ENCODE data around the gene FAM53A. TPM values are rescaled to one million over a fixed set of nuclear protein-coding genes. Genes with fewer than 3 reads are reported as not detected.

FAM53A gene
- total and polyA plus RNA-seq, 2 of the 13 experiments (the other 11 are each of a cell fraction or from before 2014, with no cell fraction given): 0.48 to 1.1 TPM

GRCh38 chr4:1712216-1713002 lies 28.3 kb upstream of the FAM53A start, which contains the start of gene SLBP (continued):
- TF ChIP-seq, protein P1, sequence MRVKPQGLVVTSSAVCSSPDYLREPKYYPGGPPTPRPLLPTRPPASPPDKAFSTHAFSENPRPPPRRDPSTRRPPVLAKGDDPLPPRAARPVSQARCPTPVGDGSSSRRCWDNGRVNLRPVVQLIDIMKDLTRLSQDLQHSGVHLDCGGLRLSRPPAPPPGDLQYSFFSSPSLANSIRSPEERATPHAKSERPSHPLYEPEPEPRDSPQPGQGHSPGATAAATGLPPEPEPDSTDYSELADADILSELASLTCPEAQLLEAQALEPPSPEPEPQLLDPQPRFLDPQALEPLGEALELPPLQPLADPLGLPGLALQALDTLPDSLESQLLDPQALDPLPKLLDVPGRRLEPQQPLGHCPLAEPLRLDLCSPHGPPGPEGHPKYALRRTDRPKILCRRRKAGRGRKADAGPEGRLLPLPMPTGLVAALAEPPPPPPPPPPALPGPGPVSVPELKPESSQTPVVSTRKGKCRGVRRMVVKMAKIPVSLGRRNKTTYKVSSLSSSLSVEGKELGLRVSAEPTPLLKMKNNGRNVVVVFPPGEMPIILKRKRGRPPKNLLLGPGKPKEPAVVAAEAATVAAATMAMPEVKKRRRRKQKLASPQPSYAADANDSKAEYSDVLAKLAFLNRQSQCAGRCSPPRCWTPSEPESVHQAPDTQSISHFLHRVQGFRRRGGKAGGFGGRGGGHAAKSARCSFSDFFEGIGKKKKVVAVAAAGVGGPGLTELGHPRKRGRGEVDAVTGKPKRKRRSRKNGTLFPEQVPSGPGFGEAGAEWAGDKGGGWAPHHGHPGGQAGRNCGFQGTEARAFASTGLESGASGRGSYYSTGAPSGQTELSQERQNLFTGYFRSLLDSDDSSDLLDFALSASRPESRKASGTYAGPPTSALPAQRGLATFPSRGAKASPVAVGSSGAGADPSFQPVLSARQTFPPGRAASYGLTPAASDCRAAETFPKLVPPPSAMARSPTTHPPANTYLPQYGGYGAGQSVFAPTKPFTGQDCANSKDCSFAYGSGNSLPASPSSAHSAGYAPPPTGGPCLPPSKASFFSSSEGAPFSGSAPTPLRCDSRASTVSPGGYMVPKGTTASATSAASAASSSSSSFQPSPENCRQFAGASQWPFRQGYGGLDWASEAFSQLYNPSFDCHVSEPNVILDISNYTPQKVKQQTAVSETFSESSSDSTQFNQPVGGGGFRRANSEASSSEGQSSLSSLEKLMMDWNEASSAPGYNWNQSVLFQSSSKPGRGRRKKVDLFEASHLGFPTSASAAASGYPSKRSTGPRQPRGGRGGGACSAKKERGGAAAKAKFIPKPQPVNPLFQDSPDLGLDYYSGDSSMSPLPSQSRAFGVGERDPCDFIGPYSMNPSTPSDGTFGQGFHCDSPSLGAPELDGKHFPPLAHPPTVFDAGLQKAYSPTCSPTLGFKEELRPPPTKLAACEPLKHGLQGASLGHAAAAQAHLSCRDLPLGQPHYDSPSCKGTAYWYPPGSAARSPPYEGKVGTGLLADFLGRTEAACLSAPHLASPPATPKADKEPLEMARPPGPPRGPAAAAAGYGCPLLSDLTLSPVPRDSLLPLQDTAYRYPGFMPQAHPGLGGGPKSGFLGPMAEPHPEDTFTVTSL (CRISPR knock-in tag; IDR thresholded peaks at IDR 0.05; ENCODE audit: borderline replicate concordance): no peak
- TF ChIP-seq ZNF354B (CRISPR knock-in tag; IDR thresholded peaks at IDR 0.05) (peak; percentile 97; the same call in 1 of the 2 replicates), CHD2 (IDR thresholded peaks at IDR 0.05; ENCODE audit: low read depth, low read length) (peak; percentile 69), FOXM1 (CRISPR knock-in tag; IDR thresholded peaks at IDR 0.05) (peak; percentile 72; the same call in 1 of the 2 replicates), REST (IDR thresholded peaks at IDR 0.05; ENCODE audit: borderline replicate concordance in 1 of 2, low read depth in 1 of 2, low read length in 2 of 2) (peak in 1 of 2 experiments; percentile 51; a peak in 1 of 4 replicates), PTBP1 (IDR thresholded peaks at IDR 0.05; ENCODE audit: low read depth, low read length, poor library complexity, severe bottlenecking) (no peak), ZNF644 (CRISPR knock-in tag; IDR thresholded peaks at IDR 0.05; ENCODE audit: low read depth) (no peak), TRIM22 (IDR thresholded peaks at IDR 0.05) (no peak)
- TF ChIP-seq, protein P2, sequence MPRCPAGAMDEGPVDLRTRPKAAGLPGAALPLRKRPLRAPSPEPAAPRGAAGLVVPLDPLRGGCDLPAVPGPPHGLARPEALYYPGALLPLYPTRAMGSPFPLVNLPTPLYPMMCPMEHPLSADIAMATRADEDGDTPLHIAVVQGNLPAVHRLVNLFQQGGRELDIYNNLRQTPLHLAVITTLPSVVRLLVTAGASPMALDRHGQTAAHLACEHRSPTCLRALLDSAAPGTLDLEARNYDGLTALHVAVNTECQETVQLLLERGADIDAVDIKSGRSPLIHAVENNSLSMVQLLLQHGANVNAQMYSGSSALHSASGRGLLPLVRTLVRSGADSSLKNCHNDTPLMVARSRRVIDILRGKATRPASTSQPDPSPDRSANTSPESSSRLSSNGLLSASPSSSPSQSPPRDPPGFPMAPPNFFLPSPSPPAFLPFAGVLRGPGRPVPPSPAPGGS (CRISPR knock-in tag; IDR thresholded peaks at IDR 0.05): peak; percentile 93; the same call in 1 of the 2 replicates
- TF ChIP-seq, protein P3, sequence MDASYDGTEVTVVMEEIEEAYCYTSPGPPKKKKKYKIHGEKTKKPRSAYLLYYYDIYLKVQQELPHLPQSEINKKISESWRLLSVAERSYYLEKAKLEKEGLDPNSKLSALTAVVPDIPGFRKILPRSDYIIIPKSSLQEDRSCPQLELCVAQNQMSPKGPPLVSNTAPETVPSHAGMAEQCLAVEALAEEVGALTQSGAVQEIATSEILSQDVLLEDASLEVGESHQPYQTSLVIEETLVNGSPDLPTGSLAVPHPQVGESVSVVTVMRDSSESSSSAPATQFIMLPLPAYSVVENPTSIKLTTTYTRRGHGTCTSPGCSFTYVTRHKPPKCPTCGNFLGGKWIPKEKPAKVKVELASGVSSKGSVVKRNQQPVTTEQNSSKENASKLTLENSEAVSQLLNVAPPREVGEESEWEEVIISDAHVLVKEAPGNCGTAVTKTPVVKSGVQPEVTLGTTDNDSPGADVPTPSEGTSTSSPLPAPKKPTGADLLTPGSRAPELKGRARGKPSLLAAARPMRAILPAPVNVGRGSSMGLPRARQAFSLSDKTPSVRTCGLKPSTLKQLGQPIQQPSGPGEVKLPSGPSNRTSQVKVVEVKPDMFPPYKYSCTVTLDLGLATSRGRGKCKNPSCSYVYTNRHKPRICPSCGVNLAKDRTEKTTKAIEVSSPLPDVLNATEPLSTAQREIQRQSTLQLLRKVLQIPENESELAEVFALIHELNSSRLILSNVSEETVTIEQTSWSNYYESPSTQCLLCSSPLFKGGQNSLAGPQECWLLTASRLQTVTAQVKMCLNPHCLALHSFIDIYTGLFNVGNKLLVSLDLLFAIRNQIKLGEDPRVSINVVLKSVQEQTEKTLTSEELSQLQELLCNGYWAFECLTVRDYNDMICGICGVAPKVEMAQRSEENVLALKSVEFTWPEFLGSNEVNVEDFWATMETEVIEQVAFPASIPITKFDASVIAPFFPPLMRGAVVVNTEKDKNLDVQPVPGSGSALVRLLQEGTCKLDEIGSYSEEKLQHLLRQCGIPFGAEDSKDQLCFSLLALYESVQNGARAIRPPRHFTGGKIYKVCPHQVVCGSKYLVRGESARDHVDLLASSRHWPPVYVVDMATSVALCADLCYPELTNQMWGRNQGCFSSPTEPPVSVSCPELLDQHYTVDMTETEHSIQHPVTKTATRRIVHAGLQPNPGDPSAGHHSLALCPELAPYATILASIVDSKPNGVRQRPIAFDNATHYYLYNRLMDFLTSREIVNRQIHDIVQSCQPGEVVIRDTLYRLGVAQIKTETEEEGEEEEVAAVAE (CRISPR knock-in tag; IDR thresholded peaks at IDR 0.05; ENCODE audit: borderline replicate concordance): peak; percentile 87; the same call in 1 of the 2 replicates

All from HepG2 (cell line).